Left cardiac atrium (tissue), 4 donors: Measurements from ENCODE around the gene CRYAA. TPM values are rescaled to one million over a fixed set of nuclear protein-coding genes. Genes with fewer than 3 reads are reported as not detected.

Experiments used
- ATAC-seq, 2 donors: fragments of 200-7000 bp; cut with Tn5 transposase; one replicate each; pipeline ENCODE4 v1.9.1; 2020; ENCODE audit warnings: mild to moderate bottlenecking in 2 of 2, moderate library complexity in 2 of 2
- DNase-seq: peaks from one replicate; pipeline ENCODE4 v3.0.0-alpha.2; 2020
- intact Hi-C, 2 donors: fragments of 100-400 bp; cut with DNase I; formaldehyde crosslinking; loops; one replicate each; pipeline versions ENCODE4 v1.14.1 to v1.15.1; 2022 to 2023
- total RNA-seq, 2 donors: library from RNA; stranded (reverse); fragmentation: NEBNext Ultra II Directional; extraction: Animal tissue kit (Norgen Biotek cat#: 25700); gene quantifications; one replicate each; pipeline ENCODE4 v1.2.1, GENCODE V29; 2021
- donor health status: DM: no; HTN: yes; CAD: no.
- donor health status: DM: no; HTN: yes; CAD: no; lungs with severe emphysema.
- donor health status: DM: yes; HTN: yes; CAD: no.
- donor health status: Dilated cardiomyopathy.

CRYAA gene
- total RNA-seq, 2 donors from 2014 or later: not detected

DNA sequence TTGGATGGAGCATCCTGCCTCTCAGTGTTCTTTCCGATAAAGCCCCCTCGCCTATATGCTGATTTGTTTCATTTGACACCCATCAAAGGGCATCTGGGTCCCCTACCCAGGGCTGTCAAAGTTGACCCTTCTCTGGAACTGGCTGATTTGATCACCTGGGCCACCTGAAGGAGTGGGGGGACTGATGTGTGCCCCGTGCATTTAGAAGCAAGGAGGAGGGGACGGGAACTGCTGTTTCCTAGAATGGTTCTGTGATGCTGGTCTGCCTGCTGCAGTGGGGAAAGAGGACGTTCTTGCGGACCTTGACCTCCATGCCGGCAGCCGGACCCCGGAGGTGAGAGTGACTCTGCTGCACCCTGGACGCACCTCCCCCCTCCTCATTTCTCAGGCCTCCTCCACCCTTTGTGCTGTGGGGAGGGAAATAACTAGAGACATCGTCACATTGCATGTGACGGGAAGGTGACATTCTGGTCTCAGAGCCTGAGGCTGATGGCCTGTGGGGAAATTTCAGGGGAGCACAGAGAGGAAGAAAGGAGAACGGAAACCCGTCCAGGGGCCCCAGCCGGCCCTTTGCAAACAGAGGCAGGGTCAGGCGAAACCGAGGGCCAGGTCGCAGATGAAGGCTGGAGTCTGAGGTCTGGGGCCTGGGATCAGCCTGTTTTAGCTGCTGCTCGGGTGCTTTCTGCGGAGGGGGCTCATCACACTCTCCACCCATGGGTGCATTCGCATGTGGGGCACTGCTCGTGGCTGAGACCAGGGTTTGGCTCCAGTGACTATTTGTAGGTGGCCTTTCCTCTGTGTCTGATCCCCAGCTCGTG, 25.7 kb downstream of the CRYAA start:
- ATAC-seq: no peak

DNA sequence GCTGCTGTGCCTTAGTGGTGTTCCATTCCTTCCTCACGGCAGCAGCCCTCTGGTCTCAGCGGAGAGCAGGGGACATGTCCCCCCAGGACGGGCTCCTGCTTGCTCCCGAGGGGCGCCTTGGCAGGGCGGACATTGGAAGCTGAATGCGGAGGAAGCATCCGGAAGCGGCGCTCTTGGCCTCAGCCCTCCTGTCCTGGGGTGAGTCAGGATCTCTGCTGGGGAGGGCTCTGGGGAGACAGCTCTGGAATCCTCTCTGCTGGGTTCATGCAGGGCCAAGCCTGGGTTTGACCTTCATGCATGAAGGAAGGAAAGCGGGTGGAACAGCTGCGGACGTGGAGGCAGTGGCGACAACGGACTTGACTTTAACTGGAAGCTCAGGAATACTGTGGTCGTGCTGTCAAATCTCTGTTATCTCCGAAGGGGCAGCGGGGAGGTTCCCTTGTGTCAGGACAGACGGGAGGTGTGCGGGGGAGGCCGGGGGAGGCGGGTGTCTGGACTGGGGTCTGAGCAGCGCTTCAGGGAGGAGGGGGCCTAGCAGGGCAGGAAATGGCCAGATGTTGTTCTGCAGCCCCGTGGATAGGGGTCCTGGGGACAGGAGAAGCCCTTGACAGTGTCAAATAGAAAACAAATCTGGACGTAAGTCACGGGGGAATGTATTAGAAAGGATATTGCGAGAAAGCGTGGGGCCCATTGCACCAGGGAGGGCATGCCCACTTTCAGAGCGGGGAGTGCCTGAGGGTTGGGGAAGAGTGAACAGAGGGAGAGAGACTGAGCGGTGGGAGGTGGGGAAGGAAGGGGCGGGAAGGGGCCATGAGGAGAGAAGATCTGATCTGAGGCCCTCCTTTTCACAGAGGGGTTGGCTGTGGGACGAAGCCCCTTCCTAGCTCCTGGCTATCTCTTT, 26.6 kb downstream of the CRYAA start:
- ATAC-seq (peak; percentile 68 to 83), DNase-seq (peak; percentile 60)
- intact Hi-C loops: no loop called here

More for the DNA sequence above, 25.7 kb downstream of the CRYAA start:
- intact Hi-C loops: no loop called here
- DNase-seq: no peak

- intact Hi-C loops: no loop called here
- no peak for ATAC-seq
- no peak for DNase-seq
Observed at GRCh38 chr21:43196826-43197225, 28.0 kb downstream of the CRYAA start.

GRCh38 chr21:43198376-43198775, 29.6 kb downstream of the CRYAA start:
- ATAC-seq (no peak), DNase-seq (no peak)
- intact Hi-C loops: no loop called here

DNA sequence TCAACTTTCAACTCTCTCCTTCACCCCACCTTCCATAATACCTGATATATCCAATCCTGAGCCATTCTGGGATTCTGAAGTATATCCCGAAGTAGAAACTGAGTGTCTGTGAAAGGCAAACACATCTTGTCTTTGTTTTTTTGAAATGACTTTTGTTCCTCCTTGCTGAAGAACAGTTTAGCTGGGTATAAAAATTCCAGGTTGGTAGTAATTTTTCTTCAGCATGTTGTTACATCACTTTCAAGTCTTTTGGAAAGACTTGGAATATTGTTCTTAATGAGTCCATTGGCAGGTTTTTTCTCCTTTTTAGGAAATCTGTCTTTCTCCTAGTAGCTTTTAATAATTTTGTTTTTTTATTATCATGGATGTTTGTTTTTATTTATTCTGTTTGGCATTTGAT, 32.7 kb downstream of the CRYAA start:
- intact Hi-C loops: no loop called here
- no peak for ATAC-seq
- no peak for DNase-seq

GRCh38 chr21:43203591-43203990, 34.8 kb downstream of the CRYAA start:
- DNase-seq: no peak
- intact Hi-C loops: no loop called here
- ATAC-seq: no peak

- DNase-seq (no peak), ATAC-seq (no peak)
- intact Hi-C loops: no loop called here
Observed at GRCh38 chr21:43204638-43205037, 35.8 kb downstream of the CRYAA start.

GRCh38 chr21:43206231-43207042, 37.6 kb downstream of the CRYAA start:
- ATAC-seq: no peak
- intact Hi-C loops: no loop called here
- no peak for DNase-seq

GRCh38 chr21:43207043-43207315, 38.2 kb downstream of the CRYAA start:
- intact Hi-C loops: no loop called here
- no peak for ATAC-seq
- no peak for DNase-seq

- DNase-seq (no peak), ATAC-seq (no peak)
- intact Hi-C loops: no loop called here
Observed at GRCh38 chr21:43207868-43208267, 39.1 kb downstream of the CRYAA start.

DNA sequence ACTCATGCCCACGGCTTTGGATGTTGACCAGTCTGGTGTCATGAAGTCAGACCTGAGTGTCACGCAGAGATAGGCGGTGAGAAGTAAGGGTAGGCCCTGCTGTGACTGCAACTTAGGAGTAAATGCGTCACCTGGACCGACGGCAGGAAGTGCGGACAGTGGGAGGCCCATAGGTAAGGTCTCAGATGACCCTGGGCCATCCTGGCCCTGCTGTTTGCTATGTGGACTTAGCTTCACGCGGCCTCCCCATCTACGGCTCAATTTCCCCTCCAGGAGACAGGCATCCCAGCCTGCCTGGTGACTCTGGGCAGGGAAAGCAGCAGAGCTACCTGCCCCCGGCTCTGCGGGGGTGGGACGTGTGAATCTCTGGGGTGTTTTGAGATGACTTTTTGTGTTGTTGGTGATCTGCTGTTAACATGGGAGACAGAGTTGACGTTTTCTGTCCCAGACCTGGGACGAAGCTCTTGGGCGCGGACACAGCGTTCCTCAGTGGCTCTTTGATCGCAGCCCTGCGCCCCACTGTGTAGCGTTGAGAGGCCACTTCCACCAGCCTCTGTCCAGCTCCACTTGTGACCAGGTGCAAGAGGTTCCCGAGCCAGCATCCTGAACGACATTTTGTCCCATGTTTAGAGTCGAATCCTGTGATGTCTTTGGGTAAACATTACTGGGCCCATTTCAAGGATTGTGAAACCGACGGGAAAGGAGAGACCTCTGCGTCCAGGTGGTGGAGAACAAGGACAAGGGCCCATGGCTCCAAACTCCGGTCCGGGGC, 39.9 kb downstream of the CRYAA start:
- intact Hi-C loops: no loop called here
- DNase-seq (no peak), ATAC-seq (no peak)

GRCh38 chr21:43209575-43210453, 41.0 kb downstream of the CRYAA start:
- intact Hi-C loops: no loop called here
- ATAC-seq (peak; percentile 25 to 53), DNase-seq (peak; percentile 37)

DNA sequence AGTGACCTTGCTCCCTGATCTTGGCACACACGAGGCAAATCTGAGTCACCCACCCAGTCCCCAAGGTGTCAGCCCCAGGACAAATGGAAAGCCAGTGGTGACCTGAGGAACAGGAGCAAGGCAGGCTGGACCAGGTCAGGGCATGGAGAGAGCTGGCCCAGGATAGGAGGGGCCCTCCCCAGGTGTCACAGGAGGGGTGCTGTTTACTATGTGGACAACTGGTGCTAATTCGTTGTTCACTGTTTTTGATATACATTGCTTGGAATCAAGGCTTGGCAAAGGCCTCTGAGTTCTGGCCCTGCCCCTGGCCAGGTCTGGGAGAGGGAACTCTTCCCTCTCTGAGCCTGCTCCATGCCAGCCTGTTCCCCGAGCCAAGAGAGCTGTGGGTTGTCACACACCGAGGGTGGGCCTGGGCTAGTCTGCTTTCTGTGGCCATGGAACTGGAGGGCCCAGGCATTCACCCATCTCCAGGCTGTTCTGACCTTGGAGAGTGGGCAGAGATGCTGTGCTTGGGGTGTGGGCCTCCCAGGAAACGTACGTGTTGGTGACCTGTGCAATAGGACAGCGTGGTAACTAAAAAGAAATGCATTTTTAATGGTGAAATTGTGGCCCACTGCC, 41.8 kb downstream of the CRYAA start:
- ATAC-seq (peak; percentile 5 to 16), DNase-seq (no peak)
- intact Hi-C loops: no loop called here

GRCh38 chr21:43211072-43211759, 42.4 kb downstream of the CRYAA start:
- ATAC-seq (peak; percentile 50 to 75), DNase-seq (peak; percentile 56)
- intact Hi-C loops: no loop called here

DNA sequence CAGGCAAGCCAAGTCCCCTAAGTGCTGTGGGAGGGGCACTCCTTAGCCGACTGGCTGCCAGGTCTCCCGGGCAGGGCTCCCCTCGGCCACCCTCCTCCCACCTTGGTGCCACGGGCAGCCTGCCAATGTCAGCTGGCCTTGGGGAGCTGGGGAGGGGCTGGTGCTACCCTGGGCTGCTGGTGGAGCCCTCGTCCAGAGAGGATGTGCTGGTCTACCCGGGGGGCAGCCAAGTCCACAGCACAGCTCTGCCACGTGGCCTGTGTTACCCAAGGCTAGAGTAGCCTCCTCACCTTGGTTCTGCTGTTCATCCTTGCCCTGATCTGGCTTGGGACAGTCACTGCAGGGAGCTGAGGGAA, 42.9 kb downstream of the CRYAA start:
- ATAC-seq: peak; percentile 34 to 50
- no peak for DNase-seq
- intact Hi-C loops: no loop called here
